GM19395 (cell line): ENCODE data around the gene WDR76.
A peak's percentile ranks its signal among the peaks of the same experiment; 100 is the strongest.
"Not testable (repeated sequence)": the region's sequence is repeated elsewhere in the genome, so short reads cannot be mapped to it uniquely, and the experiment has no call there.

ENCODE experiments used
- ATAC-seq: cut with Tn5 transposase; IDR thresholded peaks from one replicate; pipeline ENCODE4 v1.9.1; 2021; ENCODE audit warnings: mild to moderate bottlenecking, moderate library complexity; ENCODE audit not compliant: unreplicated experiment

Gene WDR76

DNA sequence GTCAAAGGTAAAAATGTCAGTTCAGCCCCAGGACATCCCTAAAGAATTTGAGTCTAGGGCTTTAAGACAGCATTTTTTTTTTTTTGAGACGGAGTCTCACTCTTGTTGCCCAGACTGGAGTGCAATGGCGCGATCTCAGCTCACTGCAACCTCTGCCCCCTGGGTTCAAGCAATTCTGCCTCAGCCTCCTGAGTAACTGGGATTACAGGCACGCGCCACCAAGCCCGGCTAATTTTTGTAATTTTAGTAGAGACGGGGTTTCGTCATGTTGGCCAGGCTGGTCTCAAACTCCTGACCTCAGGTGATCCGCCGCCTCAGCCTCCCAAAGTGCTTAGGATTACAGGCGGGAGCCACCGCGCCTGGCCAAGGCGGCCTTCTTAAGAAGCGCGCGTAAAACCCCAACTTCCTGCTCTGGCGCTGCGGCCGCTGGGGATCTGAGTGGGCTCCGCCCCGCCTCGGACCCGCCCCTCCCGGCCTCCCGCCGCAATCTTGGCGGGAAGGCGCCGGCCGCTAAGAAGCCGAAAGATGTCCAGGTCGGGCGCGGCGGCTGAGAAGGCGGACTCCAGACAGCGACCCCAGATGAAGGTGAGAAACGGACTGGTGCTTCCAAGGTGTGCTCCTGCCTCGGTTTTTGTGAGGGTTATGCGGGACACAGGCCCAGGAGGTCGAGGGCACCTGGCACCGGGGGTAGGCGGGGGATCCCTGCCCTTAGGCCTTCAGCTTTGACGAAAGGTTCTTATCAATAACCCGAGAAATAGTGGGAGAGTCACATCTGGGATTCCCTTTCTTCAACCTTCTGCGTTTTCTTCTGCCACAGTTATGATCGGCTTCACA lies at the start of gene WDR76:
Gene WDR76, plus strand, starts transcription at position 495 of the 834 bp plus-strand sequence. Its CDS starts 31 bp downstream, at position 526.
- ATAC-seq: peak; percentile 68

DNA sequence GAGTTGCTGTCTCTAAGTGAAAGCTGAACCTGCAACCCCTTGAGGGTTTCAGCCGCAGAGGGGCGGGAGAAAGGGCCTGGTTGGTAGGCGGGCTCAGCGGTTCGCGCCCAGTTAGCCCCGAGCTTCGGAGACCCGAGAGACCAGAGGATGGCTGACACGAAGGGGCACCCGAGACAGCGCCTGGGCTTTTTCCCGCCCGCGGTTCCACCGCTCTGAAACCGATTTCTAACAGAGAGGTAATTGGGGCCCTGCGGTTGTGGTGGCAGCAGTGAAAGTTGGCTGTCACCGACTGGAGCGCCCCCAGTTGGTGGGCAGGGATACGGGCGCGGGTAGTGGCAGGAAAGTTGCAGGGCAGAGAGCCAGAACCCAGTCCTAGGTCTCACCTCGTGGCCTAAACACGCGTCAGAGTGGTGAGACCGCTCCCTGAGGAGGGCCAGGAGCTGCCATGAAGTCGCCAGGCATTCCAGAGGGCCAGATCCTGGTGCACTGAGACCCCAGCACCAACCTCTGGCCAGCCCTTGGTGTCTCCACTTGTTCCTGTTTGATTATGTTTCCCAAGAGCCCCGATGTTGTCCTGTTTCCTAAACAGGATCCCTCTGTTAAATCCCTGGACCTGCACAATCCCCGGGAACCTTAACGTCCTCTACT lies 49.4 kb upstream of the WDR76 start:
- peak; percentile 63 for ATAC-seq

DNA sequence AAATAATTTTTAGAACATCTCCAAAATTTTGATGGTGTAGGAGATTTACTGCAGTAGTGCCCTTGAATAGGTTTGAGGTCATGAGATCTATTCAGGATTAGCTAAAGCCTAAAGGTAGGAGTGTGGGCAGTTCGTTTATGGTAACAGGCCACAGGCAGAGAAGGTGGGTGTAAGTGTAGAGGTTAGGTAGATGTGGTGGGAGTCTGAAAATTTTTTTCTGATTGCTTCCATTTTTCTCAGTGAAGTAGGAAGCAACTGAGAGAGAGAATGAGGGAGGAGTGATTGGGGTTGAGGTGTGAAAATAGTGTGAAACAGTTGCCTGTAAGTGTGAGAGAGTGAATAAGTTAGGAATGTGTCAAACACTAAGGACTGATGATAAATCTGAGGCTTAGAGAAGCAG lies 47.8 kb upstream of the WDR76 start:
- no peak for ATAC-seq

DNA sequence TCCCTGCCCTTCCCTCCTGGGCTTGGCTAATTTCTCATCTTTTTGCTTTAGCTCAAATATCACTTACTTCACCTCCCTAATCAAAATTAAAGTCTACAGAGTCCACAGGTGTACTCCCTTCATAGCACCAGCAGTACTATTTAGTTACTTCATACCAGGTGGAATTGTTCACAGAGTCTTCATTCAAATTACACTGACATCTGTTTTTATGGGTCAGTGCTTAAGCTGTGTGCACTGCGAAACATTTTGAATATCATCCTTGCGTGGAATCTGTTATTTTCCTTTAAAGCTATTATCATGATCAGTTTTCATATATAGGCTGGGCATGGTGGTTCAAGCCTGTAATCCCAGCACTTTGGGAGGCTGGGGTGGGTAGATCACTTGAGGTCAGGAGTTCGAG lies 37.4 kb upstream of the WDR76 start:
- ATAC-seq: no peak

DNA sequence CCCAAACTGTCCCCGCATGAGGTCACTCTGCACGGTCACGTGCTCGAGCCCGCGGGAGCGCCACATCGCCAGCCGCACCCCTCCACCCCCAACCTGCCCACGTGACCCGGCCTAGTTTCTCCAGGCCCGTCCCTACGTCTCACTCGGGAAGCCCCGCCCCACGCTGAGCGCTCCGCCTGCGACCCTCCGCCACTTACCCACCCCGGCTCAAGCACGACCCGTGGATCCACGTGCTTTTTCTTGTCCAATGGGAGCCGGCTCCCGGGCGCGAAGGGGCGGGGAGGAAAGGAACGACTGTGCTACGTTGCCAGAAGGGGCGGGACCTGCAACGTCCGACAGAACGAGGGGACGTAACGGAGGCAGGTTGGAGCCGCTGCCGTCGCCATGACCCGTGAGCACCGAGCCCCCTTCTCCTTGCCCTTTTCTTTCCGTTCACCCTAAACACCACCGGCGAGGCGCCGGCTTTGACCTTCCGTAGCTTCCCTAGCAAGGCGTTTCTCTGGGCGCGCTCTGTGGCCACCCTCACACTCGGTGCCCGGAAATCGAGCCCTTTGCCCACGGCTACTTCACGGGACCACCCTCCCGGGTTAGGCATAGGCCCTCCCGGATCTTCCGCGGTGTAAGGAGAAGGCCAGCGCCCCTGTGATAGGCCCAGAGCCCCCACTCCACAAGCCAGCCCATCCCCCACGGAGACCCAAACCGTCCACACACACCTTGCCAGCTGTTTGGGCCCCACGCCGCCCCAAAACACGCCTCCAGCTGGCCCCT lies 34.6 kb upstream of the WDR76 start, which contains the start of gene SERF2:
Gene SERF2, plus strand, starts transcription at position 328 of the 768 bp plus-strand sequence. Its CDS starts 57 bp downstream, at position 385.
- ATAC-seq: peak; percentile 81

DNA sequence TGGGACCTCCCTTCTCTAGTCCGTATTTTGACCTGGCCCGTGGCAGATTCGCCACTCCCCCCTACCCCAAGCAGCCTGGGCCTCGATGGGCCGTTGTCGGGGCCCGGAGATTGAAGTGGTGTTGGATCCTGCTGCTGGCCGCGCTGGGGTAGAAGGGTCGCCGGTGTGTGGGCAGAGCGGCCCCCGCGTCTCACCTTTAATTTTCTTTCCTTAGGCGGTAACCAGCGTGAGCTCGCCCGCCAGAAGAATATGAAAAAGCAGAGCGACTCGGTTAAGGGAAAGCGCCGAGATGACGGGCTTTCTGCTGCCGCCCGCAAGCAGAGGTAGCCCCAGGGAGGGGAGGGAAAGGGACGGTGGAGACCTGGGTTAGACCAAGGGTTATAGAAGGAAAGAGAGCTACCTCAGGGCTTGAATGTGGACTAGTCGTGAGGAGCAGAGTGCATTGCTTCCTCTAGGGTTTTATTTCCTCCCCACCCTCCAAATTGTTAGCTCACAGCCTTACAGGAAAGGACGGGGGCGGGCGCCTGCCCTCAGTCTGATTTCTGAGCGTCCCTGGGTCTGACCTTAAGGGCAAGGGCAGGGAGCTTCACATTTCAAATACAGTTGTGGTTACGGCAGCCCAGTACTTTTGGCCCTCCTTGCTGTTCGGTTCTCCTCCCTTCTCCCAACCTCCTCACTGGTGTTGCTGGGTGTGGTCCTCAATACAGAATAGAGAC lies 33.9 kb upstream of the WDR76 start:
- ATAC-seq: no peak

DNA sequence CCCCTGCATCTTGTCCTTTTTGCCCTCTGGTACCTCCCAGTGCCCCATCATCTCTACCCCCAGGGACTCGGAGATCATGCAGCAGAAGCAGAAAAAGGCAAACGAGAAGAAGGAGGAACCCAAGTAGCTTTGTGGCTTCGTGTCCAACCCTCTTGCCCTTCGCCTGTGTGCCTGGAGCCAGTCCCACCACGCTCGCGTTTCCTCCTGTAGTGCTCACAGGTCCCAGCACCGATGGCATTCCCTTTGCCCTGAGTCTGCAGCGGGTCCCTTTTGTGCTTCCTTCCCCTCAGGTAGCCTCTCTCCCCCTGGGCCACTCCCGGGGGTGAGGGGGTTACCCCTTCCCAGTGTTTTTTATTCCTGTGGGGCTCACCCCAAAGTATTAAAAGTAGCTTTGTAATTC lies 33.2 kb upstream of the WDR76 start:
- ATAC-seq: no peak

DNA sequence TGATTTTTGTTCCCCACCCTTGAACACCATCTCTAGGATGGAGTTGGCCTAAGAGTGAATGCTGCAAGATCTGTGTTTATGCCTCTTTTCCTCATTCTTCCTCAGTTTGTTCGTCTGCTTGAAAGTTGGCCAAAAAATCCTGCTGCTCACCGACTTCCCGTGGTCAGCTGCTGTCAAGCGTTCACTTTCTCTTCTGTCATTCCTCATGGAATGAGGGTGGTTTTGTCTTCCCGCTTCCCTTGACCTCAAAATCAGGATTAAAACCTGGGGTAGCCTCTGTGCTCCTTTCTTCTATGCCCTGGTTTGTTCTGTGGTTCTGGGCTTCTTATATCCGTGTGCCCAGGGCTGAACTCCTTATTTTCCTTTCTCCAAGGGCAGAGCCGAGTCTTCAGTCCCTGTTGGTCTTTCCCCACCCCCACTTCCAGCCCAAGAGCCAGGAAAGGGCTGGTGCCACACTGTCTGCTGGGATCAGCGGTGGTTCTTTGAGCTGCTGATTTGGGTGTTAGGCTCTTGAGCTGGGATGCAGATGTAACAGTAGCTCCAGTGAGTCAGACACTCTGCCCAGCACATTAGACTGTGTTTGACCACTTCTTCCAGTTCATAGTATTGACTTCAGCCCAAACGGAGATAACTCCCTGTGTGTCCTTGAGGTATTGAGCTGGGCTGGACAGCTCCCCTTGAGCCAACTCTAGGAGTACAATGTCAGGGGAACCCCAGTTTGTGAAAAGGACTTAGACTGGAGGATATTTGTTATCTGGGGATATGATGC lies 32.3 kb upstream of the WDR76 start:
- ATAC-seq: no peak

DNA sequence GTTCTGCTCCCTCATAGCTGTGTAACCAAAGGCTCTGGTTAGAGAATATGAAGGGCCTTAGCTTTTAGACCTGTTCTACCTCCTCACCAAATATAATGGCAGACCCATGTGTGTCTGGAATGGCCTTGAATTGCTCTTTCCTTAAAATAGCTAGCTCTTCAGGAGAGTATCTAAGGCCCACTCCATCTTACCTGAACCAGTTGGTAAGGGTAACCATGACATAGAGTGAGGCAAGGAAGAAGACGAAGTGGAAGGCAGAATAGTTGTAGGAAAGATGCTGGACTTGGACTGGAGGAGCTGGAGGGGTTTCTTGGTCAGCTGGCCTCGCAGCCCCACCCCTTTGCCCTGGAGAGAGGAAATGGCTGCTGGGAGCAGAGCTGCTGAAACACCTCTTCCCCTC lies 31.6 kb upstream of the WDR76 start:
- ATAC-seq: no peak

DNA sequence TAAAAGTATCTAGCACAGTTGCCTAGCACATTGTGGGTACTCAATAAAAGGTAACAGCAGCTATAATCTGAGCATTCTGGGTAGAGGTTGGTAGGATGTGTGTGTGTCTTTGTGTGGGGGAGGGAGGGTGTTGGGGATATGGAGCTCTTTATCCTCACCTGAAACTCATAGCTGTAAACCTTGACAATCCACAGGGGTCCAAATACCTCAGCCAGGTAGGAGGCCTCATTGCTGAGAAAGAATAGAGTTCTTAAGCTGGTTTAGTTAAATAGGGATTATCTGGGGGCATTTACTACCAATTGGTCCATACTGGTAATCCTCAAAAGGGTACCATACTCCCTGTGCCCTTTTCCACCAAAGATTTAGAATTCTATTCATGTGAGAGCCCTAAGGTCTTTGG lies 30.8 kb upstream of the WDR76 start:
- no peak for ATAC-seq

DNA sequence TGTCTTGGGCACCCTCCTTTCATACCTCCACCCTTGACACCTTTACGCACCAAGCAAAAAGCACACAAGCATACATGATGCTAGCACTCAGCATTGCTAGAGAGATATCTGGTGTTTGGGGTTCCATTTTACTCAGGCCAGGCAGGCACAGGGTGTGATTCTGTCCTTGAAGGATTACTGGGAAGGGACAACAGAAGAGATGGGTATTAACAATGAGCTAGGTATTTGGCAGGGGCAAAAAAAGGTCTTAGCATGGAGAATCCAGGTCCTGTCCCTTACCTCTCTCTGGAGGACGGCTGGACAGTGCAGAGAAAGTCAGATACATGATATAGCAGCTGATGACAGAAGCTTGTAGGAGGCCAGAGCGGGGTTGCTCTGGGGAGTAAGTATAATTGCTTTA lies 30.2 kb upstream of the WDR76 start:
- ATAC-seq: no peak

DNA sequence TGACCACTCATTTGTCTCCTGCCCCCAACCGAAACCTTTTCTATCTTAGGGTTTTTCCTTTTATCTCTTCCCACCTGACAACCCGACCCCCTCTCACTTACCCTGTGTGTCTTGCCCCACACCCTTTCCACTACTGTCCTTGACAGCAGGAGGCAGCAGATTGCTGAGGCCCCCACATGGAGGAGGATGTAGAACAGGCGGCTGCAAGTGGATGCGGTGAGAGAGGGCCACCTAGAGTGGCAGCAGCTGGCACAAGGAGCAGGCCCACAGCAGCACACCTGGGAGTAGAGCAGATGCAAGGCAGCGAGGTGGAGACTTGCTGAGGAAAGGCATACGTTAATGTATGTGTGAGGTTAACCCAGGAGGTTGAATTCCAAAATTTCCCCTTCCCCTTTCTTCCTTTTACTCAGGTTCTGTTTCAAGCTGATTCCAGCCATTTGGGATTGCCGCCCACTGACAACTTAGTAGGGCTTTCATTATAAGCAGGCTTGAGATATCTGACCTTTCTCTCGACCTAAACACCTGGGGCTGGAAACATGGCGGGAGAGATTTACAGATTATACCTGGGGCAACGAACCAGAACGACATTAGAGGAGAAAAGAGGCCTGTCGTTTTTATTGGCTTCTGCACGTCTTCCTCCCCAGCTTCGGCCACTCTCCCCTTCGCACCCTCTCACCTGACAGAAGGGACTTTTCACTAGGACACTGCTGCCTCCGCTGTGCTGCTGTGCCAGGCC lies 27.4 kb upstream of the WDR76 start:
- no peak for ATAC-seq

DNA sequence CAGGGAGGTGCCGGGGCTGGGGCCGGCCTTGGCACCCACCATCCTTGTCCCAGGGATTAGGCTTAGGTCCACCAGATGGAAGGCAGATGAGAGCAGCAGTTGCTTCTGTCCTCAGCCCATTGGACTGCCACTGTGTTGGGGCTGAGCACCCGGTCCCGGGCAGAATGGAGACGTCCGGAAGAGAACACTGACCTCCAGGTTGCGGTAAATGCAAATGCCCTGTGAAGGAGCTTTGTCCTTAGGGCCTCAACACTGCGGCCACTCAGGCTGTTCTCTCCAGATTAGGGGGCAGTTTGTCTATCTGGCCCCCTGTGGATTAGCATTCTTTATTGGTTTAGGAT lies 26.9 kb upstream of the WDR76 start, which contains the start of gene SERINC4:
Gene SERINC4, minus strand, starts transcription at position 276 of the 341 bp plus-strand sequence. Its CDS starts 234 bp downstream, at position 42.
- no peak for ATAC-seq

DNA sequence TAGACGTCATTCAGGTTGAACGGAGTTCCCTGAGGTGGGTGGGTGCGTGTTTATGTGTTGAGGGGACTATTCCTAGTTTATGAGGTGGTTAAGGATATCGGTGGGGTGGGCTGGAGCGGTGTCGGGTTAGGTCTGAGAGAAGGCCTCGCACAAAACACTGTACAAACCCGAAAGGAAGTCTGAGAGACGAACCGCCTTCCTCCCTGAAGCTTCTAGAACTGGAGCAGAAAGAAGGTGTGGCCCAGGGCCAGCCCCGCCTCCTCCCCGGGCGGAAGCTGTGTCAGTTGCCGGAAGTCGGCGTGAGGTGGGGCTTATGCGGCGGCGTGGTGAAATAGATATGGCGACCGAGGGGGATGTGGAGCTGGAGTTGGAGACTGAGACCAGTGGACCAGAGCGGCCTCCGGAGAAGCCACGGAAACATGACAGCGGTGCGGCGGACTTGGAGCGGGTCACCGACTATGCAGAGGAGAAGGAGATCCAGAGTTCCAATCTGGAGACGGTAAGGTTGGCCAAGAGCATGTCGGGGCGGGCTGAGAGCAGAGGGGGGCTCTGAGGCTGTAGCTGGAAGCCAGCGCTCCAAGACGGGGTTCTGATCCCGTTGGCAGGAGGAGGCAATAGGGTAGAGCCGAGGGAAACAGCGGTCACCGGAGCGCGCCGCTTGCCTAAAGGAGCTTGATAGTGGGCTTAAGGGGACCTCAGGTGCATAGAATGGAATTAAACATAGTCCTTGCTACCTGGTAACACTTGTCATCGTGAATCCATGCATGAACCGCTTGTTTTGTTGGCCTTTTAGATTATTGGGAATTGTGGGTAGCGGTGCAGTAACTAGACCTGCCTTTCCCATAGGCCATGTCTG lies 26.3 kb upstream of the WDR76 start, which contains the start of gene HYPK:
Gene HYPK, plus strand, starts transcription at position 314 of the 856 bp plus-strand sequence. Its CDS starts 24 bp downstream, at position 338.
- peak; percentile 80 for ATAC-seq

DNA sequence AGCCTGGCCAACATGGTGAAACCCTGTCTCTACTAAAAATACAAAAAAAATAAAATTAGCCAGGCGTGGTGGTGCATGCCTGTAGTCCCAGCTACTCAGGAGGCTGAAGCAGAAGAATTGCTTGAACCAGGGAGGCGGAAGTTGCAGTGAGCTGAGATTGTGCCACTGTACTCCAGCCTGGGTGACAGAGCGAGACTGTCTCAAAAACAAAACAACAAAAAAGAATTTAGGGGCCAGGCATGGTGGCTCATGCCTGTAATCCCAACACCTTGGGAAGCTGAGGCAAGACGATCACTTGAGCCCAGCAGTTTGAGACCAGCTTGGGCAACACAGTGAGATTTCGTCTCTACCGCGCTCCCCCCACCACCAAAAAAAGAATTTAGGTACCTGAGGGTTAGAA lies 24.1 kb upstream of the WDR76 start:
- not testable (repeated sequence) for ATAC-seq

DNA sequence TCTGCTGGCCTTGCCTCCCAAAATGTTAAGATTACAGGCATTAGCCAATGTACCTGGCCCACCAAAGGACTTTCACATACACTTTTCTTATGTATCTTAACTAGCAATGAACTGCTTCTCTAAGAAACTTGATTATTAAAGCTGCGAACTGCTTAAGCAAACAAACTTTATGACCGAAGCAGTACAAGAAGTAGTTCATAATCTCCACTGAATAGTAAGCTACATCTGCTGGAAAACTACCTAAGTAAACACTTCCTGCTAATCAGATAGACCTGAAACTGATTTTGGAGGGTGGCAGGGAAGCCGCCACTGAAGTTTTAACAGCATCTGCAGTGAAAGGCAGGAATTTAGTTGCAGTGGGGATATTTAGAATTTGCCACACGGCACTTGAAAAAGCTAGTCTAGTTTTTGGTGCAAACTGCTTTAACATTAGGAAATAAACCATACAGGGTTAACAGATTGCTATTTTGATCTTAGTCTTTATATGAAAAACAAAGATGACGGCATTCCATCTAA lies 18.3 kb upstream of the WDR76 start:
- ATAC-seq: no peak

DNA sequence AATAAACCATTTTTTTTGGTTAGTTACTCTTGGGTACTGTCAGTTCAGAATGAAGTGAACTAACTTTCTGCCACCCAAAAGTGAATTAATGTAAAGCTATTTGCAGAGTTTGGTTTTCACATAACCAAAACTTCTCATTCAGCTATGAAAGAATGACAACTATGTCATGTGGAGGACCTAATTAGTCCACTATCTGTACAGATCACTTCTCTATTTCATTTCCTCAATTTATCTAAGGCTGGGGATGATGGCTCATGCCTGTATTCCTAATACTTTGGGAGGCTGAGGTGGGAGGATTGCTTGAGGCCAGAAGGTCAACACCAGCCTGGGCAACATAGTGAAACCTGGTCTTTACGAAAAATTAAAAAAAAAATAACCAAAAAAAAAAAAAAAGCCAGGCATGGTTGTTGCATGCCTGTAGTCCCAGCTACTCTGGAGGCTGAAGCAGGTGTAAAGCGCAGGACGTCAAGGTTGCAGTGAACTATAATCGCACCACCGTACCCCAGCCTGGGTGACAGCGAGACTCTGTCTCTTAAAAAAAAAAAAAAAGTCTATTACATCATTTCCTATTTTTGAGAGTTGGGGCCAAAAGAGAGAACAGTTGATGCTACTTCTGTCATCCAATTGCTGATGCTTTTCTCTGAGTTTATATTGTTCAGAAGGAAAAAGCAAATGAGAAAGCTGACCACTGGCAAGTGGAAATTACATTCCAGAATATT lies 17.7 kb upstream of the WDR76 start:
- peak; percentile 64 for ATAC-seq
